ENCODE results near the gene TARM1.

TARM1 gene

GRCh38 chr19:54030895-54031586 lies 50.1 kb downstream of the TARM1 start:
- no peak for DNase-seq (ENCODE audit: low spot score)

DNA sequence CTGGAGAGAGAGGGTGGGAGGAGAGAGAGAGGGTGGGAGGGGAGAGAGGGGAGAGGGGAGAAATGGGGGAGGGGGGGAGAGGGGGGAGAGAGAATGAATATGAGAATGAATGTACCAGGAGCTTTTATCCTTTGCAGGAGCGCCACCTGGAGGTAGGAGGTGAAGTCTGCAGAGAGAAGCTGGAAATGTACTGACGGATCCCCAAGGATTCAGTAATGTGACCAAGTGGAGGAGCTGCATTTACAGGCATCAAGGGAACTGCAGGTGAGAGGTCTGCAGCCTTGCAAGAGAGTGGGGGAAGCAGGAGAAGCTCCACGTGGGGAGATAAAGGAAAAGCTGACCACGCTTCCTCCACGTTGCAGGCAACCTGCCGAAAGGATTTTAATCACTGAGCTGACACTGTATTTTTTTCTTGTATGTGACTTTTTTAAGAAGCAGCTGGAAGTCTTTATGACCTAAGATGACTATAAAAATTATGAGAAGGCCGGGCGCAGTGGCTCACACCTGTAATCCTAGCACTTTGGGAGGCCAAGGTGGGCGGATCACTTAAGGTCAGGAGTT lies 51.2 kb downstream of the TARM1 start:
- DNase-seq (ENCODE audit: low spot score) = peak; percentile 79

DNA sequence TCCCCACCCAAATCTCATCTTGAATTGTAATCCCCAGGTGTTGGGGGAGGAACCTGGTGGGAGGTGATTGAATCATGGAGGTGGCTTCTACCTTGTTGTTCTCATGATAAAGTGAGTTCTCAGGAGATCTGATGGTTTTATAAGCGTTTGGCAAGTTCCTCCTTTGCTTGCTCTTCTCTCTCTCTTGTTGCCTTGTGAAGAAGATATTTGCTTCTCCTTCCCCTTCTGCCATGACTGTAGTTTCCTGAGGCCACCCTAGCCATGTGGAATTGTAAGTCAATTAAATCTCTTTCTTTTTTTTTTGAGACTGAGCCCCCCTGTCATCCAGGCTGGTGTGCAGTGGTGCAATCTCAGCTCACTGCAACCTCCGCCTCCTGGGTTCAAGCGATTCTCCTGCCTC lies 51.9 kb downstream of the TARM1 start:
- no peak for DNase-seq (ENCODE audit: low spot score)

DNA sequence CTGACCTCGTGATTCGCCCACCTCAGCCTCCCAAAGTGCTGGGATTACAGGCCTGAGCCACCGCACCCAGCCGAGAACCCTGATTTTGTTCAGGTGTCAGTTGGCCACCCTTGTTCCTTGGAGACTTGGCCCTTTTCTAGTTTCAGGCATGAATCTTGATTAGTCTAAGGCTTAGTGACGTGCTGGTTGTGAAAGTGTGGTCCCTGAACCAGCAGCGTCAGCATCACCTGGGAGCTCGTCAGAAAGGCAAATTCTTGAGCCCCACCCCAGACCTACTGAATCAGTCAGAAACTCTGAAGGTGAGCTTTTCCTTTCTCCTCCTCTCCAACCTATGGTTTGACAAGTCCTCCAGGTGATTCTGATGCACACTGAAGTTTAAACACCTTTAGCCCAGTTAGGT lies 54.5 kb downstream of the TARM1 start:
- no peak for DNase-seq (ENCODE audit: low spot score)

DNA sequence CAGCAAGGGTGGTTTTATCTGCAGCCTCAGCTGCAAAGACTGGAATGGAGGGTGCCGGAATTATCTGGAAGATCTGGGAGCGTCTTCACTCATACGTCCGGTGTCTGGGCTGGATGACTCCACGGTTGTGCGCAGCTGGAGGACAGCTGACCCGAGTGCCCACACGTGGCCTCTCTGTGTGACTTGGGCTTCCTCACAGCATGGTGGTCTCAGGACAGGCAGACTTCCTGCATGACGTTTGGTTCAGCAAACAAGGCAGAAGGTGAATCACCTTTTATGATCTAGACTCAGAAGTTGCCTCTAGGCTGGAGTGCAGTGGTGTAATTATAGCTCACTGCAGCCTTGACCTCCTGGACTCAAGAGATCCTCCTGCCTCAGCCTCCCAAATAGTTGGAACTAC lies 56.5 kb downstream of the TARM1 start:
- no peak for DNase-seq (ENCODE audit: low spot score)

- DNase-seq (ENCODE audit: low spot score) = no peak
Observed at GRCh38 chr19:54023191-54023590, 58.0 kb downstream of the TARM1 start.

DNA sequence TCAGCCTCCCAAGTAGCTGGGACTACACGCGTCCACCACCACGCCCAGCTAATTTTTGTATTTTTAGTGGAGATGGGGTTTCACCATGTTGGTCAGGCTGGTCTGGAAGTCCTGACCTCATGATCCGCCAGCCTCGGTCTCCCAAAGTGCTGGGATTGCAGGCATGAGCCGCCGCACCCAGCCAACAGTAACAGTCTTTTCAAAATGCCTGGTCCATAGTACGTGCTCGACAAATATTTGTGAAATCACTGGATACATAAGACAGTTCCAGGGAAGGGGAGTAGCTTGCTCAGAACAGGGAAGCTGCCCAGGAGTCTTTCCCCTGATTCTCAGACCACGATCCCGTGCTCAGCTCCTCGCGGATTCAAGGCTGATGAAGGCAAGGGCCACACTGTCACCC lies 59.2 kb downstream of the TARM1 start:
- no peak for DNase-seq (ENCODE audit: low spot score)

GRCh38 chr19:54021363-54021762 lies 59.8 kb downstream of the TARM1 start:
- no peak for DNase-seq (ENCODE audit: low spot score)

Data from GM03348 (cell line).